WTC11 (cell line): ENCODE data around the gene SYK.

Experiments
- ATF6 ChIP-seq: sonication (generic); formaldehyde crosslinking; IDR thresholded peaks from 2 replicates; pipeline ENCODE4 v1.8.1; 2023; ENCODE audit warnings: mild to moderate bottlenecking, missing genetic modification reagents
- FOXJ3 ChIP-seq: sonication (generic); formaldehyde crosslinking; IDR thresholded peaks from 2 replicates; pipeline ENCODE4 v1.9.0; 2021; ENCODE audit warnings: missing genetic modification reagents, mild to moderate bottlenecking, borderline replicate concordance
- FOXK1 ChIP-seq: sonication (generic); formaldehyde crosslinking; IDR thresholded peaks from 2 replicates; pipeline ENCODE4 v1.8.0; 2022; ENCODE audit warnings: mild to moderate bottlenecking, moderate library complexity, missing genetic modification reagents
- MXD4 ChIP-seq: fragments of 250-450 bp; sonication (Bioruptor Pico); IDR thresholded peaks from 2 replicates; pipeline ENCODE4 v1.8.0; 2021; ENCODE audit warnings: mild to moderate bottlenecking, moderate library complexity, borderline replicate concordance
- NR2C2 ChIP-seq: sonication (generic); formaldehyde crosslinking; IDR thresholded peaks from 2 replicates; pipeline ENCODE4 v1.8.0; 2022; ENCODE audit warnings: mild to moderate bottlenecking, missing genetic modification reagents
- SP1 ChIP-seq: sonication (generic); formaldehyde crosslinking; conservative IDR thresholded peaks from 2 replicates; pipeline ENCODE4 v1.8.1; 2022; ENCODE audit warnings: missing genetic modification reagents
- STAT6 ChIP-seq: sonication (generic); formaldehyde crosslinking; conservative IDR thresholded peaks from 2 replicates; pipeline ENCODE4 v1.8.1; 2023; ENCODE audit warnings: mild to moderate bottlenecking, low read depth, missing genetic modification reagents, moderate library complexity
- TCF7 ChIP-seq: sonication (generic); formaldehyde crosslinking; IDR thresholded peaks from 2 replicates; pipeline ENCODE4 v1.8.0; 2022; ENCODE audit warnings: mild to moderate bottlenecking, low read depth, missing genetic modification reagents, moderate library complexity
- ZNF423 ChIP-seq: fragments of 250-450 bp; sonication (Bioruptor Pico); IDR thresholded peaks from 2 replicates; pipeline ENCODE4 v2.1.2; 2022; ENCODE audit warnings: mild to moderate bottlenecking, moderate library complexity
- ZNF512 ChIP-seq: sonication (generic); formaldehyde crosslinking; IDR thresholded peaks from 2 replicates; pipeline ENCODE4 v1.8.1; 2022; ENCODE audit warnings: missing genetic modification reagents, borderline replicate concordance
- TF ChIP-seq, protein P1 (sequence below): fragments of 200-600 bp; IDR thresholded peaks from 2 replicates; pipeline ENCODE4 v1.8.0; 2022; ENCODE audit warnings: antibody characterized with exemption

DNA sequence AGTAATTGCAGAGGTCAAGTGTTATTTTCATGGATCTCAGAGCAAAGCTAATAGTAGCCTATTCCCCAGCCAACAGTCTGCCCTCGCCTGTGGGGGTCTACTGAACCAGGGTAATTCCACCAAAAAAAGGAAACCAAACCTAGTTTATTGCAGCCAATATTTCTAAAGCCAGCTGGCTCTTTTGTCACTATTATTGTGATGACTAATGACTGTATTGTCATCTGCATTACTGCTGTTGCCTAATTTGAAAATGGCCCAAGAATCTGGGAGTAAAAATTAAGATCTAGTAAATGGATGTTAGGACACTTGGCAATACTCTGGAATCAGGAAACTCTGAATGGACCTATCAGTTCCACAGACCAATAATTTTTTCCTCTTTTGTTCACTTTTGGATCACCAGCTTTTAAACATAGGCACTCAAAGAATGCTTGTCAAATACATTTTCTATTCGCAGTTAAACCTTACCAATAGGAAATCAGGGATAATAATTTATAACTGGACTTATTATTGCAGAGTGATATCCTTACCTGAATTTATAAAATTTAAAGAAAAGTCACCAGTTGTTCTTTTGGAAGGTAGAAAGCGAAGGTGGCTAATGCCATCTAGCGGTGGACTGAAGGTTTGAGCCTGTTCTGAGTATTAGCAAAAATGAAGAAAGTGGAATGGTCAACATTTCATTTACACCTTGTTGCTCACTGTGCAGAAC is 69.2 kb downstream of the SYK start:
- no peak for TF ChIP-seq SP1 (CRISPR knock-in tag)
- TF ChIP-seq, protein P1, sequence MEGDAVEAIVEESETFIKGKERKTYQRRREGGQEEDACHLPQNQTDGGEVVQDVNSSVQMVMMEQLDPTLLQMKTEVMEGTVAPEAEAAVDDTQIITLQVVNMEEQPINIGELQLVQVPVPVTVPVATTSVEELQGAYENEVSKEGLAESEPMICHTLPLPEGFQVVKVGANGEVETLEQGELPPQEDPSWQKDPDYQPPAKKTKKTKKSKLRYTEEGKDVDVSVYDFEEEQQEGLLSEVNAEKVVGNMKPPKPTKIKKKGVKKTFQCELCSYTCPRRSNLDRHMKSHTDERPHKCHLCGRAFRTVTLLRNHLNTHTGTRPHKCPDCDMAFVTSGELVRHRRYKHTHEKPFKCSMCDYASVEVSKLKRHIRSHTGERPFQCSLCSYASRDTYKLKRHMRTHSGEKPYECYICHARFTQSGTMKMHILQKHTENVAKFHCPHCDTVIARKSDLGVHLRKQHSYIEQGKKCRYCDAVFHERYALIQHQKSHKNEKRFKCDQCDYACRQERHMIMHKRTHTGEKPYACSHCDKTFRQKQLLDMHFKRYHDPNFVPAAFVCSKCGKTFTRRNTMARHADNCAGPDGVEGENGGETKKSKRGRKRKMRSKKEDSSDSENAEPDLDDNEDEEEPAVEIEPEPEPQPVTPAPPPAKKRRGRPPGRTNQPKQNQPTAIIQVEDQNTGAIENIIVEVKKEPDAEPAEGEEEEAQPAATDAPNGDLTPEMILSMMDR = peak; percentile 65
- TF ChIP-seq ZNF512 (CRISPR knock-in tag) = no peak
- no peak for TF ChIP-seq MXD4
- TF ChIP-seq ATF6 (CRISPR knock-in tag) = no peak
- no peak for TF ChIP-seq NR2C2 (CRISPR knock-in tag)
- TF ChIP-seq FOXK1 (CRISPR knock-in tag) = no peak
- no peak for TF ChIP-seq ZNF423 (CRISPR knock-in tag)
- no peak for TF ChIP-seq STAT6 (CRISPR knock-in tag)
- TF ChIP-seq FOXJ3 (CRISPR knock-in tag) = no peak
- TF ChIP-seq TCF7 (CRISPR knock-in tag) = no peak
